Fibroblast of skin of scalp (primary cell): ENCODE results near the gene NEDD9.

Source experiments
- DNase-seq: peaks from one replicate; pipeline ENCODE4 v3.0.0-alpha.2; 2013

The NEDD9 gene

DNA sequence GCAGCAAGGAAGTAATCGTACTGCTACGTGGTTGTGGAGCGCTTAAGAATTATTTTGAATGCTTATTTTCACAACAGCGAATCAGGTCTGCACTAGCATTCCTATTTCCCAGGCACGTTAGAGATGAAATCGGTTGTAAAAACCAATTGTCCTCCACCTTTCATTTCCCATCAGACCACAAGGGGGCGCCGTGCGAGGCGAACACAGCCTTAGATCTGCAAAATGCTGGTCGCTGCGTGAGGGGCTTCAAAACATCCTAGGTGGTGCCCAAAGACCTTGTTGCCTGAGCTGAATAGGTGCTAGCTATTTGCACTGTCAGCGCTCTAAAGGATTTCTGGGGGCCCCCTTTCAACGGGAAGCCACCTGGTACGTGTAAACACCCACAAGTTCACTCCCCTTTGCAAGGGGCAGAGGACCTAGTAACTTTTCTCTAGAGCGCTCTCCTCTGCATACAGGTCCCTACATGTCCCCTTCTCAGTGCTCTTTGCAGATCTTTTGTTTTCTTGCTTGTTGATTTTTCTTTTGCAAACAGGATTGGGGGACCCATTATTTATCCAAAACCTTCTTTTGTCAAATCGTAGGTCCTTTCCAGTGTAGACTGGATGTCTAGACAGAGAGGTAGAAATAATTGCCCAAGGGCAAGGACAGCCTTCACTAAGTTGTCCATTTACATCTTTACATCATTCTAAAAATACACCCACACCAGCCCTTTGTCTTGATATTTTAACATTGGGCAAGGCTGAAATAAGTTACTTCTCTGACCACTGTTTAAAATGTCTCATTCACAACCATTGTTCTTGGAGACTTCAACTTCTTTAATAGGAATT is 59.8 kb downstream of the NEDD9 start:
- DNase-seq, result peak; percentile 55

- DNase-seq, result no peak
These were observed 60.5 kb downstream of the NEDD9 start for GRCh38 chr6:11171952-11172351.

- no peak for DNase-seq
These were observed 64.3 kb downstream of the NEDD9 start for GRCh38 chr6:11168091-11168635.

DNA sequence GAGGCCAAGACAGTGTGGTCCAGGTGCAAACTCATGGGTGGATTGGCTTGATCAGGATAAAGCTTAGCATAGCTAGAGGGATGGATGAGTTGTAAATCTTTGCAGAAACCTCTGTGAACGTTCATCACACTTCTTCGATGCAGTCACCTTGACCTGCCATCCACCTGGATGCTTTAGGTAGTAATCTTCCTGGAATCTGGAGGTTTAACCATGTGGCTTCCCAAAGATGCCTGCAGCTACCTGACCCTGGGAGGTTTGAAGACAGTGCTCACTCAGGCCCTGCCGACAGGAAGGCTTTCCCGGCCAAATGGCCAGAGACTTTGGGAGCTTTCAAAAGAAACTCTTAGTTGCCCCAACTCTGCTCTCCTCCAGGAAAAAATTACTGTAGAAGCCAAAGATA is 65.5 kb downstream of the NEDD9 start:
- DNase-seq, result no peak

DNA sequence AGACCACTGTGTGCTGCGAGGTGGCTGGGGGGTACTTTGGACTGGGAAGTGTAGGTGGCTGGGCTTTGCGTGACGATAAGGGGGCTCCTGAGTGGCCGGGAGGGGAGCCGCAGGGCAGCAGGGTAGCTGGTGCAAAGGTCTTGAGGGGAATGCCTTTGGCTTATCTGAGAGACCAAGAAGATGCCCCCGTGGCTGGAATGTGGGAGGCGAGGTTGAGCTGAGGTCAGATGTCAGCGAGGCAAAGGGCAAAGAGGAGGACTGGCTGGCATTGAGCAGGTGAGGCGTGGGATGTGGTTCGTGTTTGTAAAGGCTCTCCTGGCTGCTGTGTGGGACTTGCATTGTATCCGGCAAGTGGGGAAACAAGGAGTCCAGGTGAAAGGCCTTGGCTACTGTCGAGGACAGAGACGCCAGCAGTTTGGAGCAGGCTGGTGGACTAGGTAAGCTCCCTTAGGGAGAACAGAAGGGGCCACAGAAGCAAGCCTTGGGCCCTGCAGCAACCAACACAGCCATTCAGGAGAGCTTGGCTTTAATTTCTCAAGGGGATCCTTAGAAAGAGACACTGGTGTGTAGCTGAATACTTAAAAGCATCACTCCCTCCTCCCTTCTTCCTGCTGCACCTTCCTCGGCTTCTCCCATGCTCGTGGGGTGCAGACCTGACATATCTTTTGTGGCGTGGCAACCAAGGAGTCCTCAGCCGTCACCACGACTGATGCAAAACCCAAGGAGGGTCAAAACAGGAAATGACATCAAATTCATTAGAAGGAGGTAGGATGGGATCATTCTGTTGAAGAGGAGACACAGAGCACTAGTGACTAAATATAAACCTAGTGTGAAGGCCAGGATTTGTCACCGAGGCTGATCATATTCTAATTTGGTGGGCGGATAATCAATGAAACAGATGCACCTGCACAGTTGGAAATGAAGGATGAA is 67.5 kb downstream of the NEDD9 start:
- DNase-seq, result no peak

DNA sequence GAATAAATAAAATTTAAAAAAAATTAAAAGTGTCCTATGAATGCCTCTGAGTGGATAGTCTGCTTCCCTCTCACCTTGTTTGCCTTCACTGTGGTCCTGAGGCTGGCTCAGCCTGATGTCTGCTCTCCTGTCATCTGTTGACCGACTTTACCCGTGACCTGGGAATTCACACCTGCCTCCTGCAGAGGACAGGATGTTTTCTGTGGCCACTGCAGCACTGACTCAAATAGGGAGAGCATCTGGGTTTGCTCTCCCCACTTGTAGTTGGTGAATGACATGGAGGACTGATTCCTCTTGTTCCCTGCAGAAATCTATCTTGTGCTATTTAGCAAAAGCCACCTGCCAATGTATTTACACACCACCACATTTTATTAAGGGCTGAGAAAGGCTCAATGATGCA is 68.5 kb downstream of the NEDD9 start:
- DNase-seq, result no peak

GRCh38 chr6:11162262-11162661 is 70.2 kb downstream of the NEDD9 start:
- DNase-seq, result no peak

GRCh38 chr6:11161031-11161956 is 71.2 kb downstream of the NEDD9 start:
- peak; percentile 49 for DNase-seq

DNA sequence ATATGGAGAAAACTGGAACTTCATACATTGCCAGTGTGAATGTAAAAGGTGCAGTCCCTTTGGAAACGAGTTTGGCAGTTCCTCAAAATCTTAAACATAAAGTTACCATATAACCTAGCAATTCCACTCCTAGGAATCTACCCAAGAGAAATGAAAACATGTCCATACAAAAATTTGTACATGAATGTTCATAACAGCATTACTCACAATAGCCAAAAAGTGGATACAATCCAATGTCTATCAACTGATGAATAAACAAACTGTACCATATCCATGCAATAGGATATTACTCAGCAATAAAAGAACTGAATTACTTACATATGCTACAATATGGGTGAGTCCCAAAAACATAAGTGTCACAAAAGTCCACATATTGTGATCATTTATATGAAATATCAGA is 72.3 kb downstream of the NEDD9 start:
- DNase-seq, result peak; percentile 44

DNA sequence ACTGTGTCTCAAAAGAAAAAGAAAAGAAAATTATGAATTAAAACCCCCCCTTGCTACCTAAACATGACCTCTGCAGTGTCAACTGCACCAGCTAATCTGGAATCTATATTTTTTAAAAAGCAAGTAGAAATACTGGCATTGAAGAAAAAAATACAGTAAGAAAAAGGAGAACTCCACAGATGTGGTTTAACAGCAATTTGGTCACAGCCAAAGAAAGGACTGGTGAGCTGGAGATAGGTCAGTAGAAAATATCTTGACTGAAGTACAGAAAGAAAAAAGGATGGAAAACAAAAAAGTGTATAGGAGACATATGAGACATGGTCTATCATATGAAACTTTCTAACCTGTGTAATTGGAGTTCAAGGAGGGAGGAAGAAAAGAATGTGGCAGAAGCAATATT is 76.9 kb downstream of the NEDD9 start:
- no peak for DNase-seq

DNA sequence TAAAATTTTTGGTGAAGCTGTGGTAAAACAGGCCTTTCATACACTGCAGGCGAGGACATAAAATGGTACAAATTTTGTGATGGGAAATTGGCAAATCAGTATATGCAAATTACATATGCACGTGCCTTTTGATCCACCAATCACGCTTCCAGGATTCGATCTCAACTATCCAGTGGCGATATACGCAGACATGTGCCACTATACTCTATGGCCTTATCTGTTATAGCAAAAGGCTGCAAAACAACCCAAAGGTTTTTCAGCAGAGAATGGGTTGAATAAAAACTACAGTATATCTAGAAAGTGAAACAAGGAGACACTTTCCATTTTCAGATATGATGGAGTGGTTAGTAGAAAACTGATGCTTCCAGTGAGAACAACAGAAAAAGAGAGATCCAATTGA is 79.0 kb downstream of the NEDD9 start:
- no peak for DNase-seq

- no peak for DNase-seq
These were observed 79.9 kb downstream of the NEDD9 start for GRCh38 chr6:11152581-11152980.

DNA sequence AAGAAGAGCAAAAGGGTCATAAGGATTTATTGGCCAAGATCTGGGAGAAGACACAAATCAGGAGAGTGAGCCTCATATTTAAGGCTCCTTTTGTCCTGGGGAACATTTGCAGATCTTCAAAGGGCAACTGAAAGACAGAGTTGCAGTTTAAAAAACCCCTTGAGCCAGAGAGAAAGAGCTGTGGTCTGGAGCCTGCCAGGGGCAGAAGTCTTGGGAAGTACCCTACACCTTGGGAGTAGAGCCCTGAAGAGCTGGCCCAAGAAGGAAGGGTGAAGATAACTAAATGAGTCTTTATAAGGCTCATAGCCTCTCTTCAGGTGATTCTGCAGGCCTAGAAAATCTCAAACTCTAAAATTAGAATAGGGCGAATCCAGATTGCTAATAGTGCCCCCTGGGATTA is 81.0 kb downstream of the NEDD9 start:
- no peak for DNase-seq

GRCh38 chr6:11149551-11149950 is 82.9 kb downstream of the NEDD9 start:
- no peak for DNase-seq

DNA sequence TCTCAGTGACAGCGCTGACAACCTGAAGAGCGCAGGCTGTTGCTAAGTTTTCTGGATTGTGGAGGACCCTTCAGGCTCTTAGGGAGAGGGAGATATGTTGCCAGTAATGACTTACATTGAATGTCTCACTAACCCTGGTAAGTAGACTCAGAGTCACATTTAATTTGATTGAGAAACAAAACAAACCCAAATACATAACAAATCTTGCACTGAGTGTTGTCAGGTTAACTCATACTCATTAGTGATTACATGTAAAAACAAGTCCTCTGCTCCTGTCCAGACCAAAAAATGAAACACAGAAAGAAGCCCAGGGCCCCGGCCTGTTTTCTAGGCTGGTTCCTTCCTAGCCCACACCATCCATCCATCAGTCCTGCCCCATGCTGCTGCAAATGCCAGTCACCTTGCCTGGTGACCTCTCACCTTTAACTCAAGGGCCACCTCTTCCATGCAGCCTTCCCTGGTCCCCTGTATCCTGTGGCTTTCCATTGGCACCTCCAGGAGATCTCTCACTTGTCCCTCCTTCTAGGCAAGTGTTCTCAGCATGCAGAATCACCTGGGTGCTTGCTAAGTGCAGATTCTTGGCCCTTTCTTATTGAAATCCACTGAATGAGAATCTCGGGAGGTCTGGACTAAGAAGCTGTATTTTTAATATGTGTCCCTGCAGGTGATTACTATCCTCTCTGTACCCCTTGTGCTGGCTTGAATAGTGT is 86.2 kb downstream of the NEDD9 start:
- DNase-seq, result no peak

DNA sequence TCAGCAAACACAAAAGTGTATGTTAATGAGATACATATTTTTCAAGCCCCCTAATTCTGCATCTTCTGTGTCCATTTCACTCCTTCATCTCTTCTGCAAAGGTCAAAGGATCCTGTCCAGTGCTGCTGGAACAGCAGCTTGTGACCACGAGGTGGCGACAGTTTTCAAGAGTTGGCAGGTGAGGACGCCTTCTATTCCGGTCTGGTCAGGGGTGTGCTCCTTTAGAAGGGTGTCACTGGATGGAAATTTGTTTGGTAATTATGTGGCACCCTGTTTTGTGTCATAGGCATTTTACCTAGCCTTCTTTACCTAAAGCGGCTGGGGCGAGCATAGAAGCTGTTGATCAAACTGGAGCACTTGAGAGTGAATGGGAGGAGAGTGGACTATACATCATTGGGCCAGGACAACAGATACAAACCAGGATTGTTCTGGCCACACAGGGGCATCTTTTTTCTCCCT is 88.0 kb downstream of the NEDD9 start:
- peak; percentile 72 for DNase-seq

GRCh38 chr6:11143394-11144371 is 88.8 kb downstream of the NEDD9 start:
- peak; percentile 77 for DNase-seq

DNA sequence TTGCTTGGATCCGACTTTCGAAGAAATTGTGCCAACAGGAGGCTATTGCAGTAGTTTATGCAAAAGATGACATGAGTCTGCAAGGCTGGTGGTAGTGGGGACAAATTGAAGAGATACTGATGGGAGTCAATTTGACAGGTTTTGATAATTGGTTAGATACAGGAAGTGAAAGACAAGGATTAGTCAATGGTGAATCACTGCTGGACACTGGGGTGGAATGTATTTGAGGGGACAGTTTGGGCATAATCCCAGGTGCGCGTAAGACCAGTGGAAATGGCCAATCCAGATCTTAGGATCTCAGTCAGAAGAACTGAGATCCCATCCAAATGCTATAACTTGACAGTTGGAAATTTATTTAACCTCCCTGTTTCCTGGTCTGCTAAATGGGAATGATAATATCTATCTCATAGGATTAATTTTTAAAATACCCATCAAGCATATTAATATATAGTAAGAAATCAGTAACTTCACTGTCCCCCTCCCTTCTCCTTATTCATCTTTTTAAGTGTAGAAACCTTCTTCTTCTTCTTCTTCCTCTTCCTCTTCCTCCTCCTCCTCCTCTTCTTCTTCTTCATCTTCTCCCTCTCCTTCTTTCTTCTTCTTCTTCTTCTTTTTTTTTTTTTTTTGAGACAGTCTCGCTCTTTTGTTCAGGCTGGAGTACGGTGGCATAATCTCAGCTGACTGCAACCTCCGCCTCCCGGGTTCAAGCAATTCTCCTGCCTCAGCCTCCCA is 90.0 kb downstream of the NEDD9 start:
- DNase-seq, result no peak

GRCh38 chr6:11141295-11141694 is 91.2 kb downstream of the NEDD9 start:
- DNase-seq, result no peak
